AG10803 (cell line): ENCODE results near the gene ARID3C.

Source experiments
- DNase-seq: peaks from one replicate; pipeline ENCODE4 v3.0.0; 2010; ENCODE audit warnings: low read depth
- H3K4me3 ChIP-seq: 2 replicates; pipeline ENCODE4 v1.5.1; 2011; ENCODE audit warnings: mild to moderate bottlenecking, low read length, control low read depth
- TF ChIP-seq, protein P1 (sequence below): conservative IDR thresholded peaks from 2 replicates; pipeline ENCODE4 v1.5.1; 2011; ENCODE audit warnings: mild to moderate bottlenecking, low read length, control low read depth, inconsistent platforms

Gene ARID3C, protein sequence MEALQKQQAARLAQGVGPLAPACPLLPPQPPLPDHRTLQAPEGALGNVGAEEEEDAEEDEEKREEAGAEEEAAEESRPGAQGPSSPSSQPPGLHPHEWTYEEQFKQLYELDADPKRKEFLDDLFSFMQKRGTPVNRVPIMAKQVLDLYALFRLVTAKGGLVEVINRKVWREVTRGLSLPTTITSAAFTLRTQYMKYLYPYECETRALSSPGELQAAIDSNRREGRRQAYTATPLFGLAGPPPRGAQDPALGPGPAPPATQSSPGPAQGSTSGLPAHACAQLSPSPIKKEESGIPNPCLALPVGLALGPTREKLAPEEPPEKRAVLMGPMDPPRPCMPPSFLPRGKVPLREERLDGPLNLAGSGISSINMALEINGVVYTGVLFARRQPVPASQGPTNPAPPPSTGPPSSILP

DNA sequence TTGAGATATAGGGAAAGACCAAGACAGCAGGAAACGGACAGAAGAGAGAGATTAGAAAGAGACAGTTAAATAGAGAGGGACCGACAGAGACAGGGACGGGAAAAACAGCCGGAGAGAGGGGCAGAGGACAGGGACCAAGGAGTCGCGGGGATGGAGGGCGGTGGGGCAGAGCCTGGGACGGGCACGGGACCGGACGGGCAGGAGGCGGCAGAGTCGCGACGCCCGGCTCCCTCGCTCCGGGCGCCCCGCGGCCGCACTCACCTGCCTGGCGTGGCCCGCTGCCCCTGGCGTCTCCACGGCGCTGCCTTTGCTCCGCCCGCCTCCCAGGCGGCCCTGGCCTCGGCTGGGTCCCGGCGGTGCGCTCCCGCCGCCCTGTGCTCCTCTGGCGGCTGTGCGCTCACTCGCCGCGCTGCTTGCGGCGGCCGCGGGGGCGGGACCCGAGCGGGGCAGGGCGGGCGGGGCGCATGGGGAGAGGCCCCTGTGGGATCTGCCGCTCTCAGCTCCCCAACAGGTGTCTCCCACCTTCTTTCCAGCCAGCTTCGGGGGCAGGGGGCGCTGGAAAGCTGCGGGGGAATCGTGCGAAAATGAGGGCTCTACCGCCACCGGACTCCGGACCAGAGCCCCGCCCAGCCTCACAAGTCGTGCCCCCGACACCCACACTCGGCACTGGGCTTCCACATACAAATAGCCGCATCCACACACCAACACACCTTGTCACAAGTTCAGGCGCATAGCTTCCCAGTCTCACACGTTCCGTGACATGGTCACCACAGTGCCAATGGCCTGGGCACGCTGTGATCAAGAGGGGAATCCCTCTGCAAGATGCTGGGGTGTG lies at the start of gene ARID3C:
Gene ARID3C (minus strand): TSS at position 411 of the 835 bp plus-strand sequence. CDS start 1,052 bp downstream, outside the sequence.
- TF ChIP-seq, protein P1, sequence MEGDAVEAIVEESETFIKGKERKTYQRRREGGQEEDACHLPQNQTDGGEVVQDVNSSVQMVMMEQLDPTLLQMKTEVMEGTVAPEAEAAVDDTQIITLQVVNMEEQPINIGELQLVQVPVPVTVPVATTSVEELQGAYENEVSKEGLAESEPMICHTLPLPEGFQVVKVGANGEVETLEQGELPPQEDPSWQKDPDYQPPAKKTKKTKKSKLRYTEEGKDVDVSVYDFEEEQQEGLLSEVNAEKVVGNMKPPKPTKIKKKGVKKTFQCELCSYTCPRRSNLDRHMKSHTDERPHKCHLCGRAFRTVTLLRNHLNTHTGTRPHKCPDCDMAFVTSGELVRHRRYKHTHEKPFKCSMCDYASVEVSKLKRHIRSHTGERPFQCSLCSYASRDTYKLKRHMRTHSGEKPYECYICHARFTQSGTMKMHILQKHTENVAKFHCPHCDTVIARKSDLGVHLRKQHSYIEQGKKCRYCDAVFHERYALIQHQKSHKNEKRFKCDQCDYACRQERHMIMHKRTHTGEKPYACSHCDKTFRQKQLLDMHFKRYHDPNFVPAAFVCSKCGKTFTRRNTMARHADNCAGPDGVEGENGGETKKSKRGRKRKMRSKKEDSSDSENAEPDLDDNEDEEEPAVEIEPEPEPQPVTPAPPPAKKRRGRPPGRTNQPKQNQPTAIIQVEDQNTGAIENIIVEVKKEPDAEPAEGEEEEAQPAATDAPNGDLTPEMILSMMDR = no peak
- no peak for DNase-seq
- H3K4me3 ChIP-seq = peak within 1 kb of the TSS; percentile 47

DNA sequence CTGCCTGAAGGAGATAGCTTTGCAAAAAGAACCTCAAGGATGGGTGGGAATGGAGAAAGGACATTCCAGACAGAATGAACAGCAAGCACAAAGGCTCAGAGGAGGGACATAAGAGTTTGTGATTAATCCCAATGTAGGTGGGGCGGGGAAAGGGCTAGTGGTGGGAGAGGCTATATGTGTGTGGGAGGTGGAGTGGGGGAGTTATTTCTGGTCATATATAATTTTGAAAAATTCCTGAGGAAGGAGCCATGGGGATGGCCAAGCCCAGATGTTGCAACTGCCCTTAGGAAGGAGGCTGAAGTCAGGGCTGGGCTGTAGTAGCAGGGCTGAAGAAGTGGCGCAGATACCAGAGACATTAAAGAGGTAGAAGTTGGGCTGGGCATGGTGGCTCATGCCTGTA lies 47.0 kb upstream of the ARID3C start:
- peak; percentile 28 for DNase-seq
- TF ChIP-seq, protein P1 = no peak
- no peak overlapping the region for H3K4me3 ChIP-seq

DNA sequence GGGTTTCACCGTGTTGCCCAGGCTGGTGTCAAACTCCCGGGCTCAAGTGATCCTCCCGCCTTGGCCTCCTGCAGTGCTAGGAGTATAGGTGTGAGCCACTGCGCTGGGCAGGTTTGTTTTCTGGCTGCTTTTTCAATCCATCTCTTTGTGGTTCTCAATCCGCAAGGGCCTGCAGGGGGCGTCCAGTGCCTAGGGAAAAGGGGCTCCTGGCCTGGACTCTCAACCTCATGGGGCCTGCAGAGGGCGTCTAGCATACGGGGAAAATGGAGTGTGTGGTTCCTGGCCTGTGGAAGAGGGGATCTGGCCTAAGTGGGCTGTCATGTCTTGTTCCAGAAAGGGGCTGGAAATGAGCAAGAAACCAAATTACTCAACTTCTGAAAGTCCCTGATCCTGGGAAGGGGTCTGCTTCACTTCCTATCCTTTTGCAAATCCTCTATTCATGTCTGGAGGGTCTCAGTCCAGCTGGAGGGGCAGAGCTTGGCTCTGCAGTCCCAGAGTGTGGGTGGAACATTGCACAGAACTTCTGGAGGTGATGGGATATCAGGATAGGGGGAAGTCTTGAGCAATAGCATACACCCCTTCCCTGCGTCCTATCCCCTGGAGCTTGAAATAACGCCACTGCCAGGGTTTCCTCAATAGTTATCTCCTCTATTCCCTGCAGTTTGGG lies 46.3 kb upstream of the ARID3C start:
- TF ChIP-seq, protein P1 = peak; percentile 84
- DNase-seq = peak; percentile 67
- H3K4me3 ChIP-seq = no peak overlapping the region

DNA sequence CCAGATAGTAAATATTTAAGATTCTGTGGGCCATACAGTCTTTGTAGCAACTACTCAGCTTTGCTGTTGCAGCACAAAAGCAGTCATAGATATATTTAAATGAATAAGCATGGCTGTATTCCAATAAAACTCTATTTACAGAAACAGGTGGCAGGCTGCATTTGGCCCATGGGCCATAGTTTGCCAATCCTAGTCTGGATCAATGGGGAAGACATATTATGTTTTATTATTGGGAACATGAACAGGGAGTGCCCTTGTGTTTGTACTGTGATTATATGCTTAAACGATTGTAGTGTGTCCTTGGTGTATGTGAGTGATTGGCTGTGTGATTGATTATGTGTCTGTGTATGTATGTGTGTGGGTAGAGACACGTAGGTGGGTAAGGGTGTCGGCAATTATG lies 45.6 kb upstream of the ARID3C start:
- TF ChIP-seq, protein P1 = no peak
- no peak for DNase-seq
- H3K4me3 ChIP-seq = no peak overlapping the region

DNA sequence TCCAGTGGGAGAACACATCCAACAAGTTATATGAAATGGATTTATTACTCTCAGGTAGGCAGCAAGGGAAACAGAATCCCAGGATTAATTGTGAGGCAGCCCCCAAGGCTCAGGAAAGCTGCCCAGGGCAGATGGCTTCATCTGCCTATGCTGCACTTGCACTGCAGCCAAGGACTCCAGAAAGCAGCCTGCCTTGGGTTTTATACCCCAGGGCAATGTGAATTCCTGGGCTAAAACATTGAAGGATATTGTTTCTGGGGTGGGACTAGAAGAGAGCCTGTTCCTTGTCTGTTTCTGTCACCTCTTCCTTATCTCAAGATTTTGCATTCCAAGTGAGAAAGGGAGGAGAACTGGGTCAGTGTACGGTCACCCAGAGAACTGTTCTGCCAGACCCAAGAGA lies 42.4 kb upstream of the ARID3C start:
- TF ChIP-seq, protein P1 = no peak
- DNase-seq = no peak

DNA sequence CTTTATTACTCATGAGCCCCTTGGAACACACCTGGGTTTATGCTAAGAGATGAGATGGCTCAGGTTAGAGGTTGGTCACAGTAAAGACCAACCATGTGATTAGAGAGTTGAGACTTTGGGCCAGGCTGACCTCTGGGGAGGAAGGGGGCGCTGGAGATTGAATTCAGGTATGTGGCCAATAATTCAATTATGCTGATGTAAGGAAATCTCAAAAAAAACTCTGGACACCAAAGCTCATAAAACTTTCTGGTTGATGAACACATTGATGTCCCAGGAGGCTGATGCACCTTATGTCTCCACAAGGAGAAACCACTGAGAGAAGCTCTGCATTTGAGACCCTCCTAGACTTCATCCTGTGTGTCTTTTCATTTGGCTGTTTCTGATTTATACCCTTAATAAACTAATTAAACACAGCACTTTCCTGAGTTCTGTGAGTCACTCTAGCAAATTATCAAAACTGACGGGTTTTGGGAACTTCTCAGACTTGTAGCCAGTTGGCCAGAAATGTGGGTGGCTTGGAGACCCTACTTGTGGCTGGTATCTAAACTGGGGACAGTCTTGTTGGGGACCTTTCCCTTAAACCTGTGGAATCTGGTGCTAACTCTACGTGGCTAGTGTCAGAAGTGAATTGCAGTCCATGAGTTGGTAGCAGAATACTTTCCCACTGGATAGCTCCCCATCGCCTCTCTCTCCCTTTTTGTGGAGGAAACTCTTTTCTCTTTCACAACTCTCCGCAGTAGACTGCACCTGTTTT lies 41.1 kb upstream of the ARID3C start:
- no peak for DNase-seq
- TF ChIP-seq, protein P1 = no peak
- H3K4me3 ChIP-seq = no peak overlapping the region

More for the DNA sequence above, 42.4 kb upstream of the ARID3C start:
- H3K4me3 ChIP-seq = no peak overlapping the region
